HepG2 (cell line): ENCODE measurements around the gene PRMT2. TPM values are rescaled to one million over a fixed set of nuclear protein-coding genes. Genes with fewer than 3 reads are reported as not detected.

ENCODE experiments used
- NR2F2 ChIP-seq: IDR thresholded peaks from 2 replicates; pipeline ENCODE4 v1.6.1; 2012; ENCODE audit warnings: low read depth, inconsistent platforms, borderline replicate concordance
- SETDB1 ChIP-seq: sonication (generic); formaldehyde crosslinking; IDR thresholded peaks from 2 replicates; pipeline ENCODE4 v1.5.1; 2020; ENCODE audit warnings: missing genetic modification reagents, mild to moderate bottlenecking, borderline replicate concordance
- UBTF ChIP-seq: sonication (generic); formaldehyde crosslinking; IDR thresholded peaks from 2 replicates; pipeline ENCODE4 v1.4.0; 2020; ENCODE audit warnings: mild to moderate bottlenecking, missing genetic modification reagents
- ZFP41 ChIP-seq: sonication (generic); formaldehyde crosslinking; IDR thresholded peaks from 2 replicates; pipeline ENCODE4 v1.4.0; 2020; ENCODE audit warnings: mild to moderate bottlenecking, missing genetic modification reagents, borderline replicate concordance
- ZNF124 ChIP-seq: sonication (generic); formaldehyde crosslinking; IDR thresholded peaks from 2 replicates; pipeline ENCODE4 v1.4.0; 2020; ENCODE audit warnings: missing genetic modification reagents
- ZNF383 ChIP-seq: sonication (generic); formaldehyde crosslinking; IDR thresholded peaks from 2 replicates; pipeline ENCODE4 v1.4.0; 2020; ENCODE audit warnings: missing genetic modification reagents, mild to moderate bottlenecking, borderline replicate concordance
- ZSCAN12 ChIP-seq: sonication (generic); formaldehyde crosslinking; IDR thresholded peaks from 2 replicates; pipeline ENCODE4 v1.9.0; 2021; ENCODE audit warnings: mild to moderate bottlenecking, missing genetic modification reagents
- polyA plus RNA-seq, 8 experiments: library from polyadenylated mRNA; depleted of rRNA in 3 of 8; stranded (reverse) in 7 of 8; unstranded in 1 of 8; fragments of >200 nt; fragmentation: Illumina TruSeq in 4 of 8; extraction: Trizol in 4 of 8; gene quantifications; 2 replicates each; pipeline versions ENCODE4 v1.2.1 to v1.2.3, GENCODE V29; 2011 to 2016; ENCODE audit warnings: low read depth in 4 of 8, missing spikeins in 1 of 8, mixed read lengths in 1 of 8; ENCODE audit not compliant: insufficient read depth in 1 of 8
- total RNA-seq, 5 experiments: library from RNA; depleted of rRNA; stranded (reverse); fragments of >200 nt; fragmentation: Illumina TruSeq; extraction: Trizol; gene quantifications; 2 replicates each; pipeline ENCODE4 v1.2.3, GENCODE V29; 2016; ENCODE audit warnings: low read depth in 1 of 5
- TF ChIP-seq, protein P1 (sequence below): sonication (generic); formaldehyde crosslinking; IDR thresholded peaks from 2 replicates; pipeline ENCODE4 v1.4.0; 2020; ENCODE audit warnings: missing genetic modification reagents
- TF ChIP-seq, protein P2 (sequence below): sonication (generic); formaldehyde crosslinking; IDR thresholded peaks from 2 replicates; pipeline ENCODE4 v1.5.1; 2020; ENCODE audit warnings: missing genetic modification reagents, mild to moderate bottlenecking, borderline replicate concordance
- TF ChIP-seq, protein P3 (sequence below): sonication (generic); formaldehyde crosslinking; IDR thresholded peaks from 2 replicates; pipeline ENCODE4 v1.5.1; 2020; ENCODE audit warnings: missing genetic modification reagents, mild to moderate bottlenecking, borderline replicate concordance
- TF ChIP-seq, protein P4 (sequence below): sonication (generic); formaldehyde crosslinking; conservative IDR thresholded peaks from 2 replicates; pipeline ENCODE4 v1.4.0; 2020; ENCODE audit warnings: missing genetic modification reagents
- TF ChIP-seq, protein P5 (sequence below): IDR thresholded peaks from 2 replicates; pipeline ENCODE4 v1.6.1; 2016

The PRMT2 gene
- total and polyA plus RNA-seq, 2 of the 13 experiments (the other 11 are each of a cell fraction or from before 2014, with no cell fraction given): 54.4 to 78.8 TPM

GRCh38 chr21:46598581-46599572 is 36.6 kb upstream of the PRMT2 start (continued):
- TF ChIP-seq, protein P1, sequence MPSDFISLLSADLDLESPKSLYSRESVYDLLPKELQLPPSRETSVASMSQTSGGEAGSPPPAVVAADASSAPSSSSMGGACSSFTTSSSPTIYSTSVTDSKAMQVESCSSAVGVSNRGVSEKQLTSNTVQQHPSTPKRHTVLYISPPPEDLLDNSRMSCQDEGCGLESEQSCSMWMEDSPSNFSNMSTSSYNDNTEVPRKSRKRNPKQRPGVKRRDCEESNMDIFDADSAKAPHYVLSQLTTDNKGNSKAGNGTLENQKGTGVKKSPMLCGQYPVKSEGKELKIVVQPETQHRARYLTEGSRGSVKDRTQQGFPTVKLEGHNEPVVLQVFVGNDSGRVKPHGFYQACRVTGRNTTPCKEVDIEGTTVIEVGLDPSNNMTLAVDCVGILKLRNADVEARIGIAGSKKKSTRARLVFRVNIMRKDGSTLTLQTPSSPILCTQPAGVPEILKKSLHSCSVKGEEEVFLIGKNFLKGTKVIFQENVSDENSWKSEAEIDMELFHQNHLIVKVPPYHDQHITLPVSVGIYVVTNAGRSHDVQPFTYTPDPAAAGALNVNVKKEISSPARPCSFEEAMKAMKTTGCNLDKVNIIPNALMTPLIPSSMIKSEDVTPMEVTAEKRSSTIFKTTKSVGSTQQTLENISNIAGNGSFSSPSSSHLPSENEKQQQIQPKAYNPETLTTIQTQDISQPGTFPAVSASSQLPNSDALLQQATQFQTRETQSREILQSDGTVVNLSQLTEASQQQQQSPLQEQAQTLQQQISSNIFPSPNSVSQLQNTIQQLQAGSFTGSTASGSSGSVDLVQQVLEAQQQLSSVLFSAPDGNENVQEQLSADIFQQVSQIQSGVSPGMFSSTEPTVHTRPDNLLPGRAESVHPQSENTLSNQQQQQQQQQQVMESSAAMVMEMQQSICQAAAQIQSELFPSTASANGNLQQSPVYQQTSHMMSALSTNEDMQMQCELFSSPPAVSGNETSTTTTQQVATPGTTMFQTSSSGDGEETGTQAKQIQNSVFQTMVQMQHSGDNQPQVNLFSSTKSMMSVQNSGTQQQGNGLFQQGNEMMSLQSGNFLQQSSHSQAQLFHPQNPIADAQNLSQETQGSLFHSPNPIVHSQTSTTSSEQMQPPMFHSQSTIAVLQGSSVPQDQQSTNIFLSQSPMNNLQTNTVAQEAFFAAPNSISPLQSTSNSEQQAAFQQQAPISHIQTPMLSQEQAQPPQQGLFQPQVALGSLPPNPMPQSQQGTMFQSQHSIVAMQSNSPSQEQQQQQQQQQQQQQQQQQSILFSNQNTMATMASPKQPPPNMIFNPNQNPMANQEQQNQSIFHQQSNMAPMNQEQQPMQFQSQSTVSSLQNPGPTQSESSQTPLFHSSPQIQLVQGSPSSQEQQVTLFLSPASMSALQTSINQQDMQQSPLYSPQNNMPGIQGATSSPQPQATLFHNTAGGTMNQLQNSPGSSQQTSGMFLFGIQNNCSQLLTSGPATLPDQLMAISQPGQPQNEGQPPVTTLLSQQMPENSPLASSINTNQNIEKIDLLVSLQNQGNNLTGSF (CRISPR knock-in tag): no peak
- TF ChIP-seq SETDB1 (CRISPR knock-in tag): no peak
- no peak for TF ChIP-seq ZSCAN12
- TF ChIP-seq UBTF (CRISPR knock-in tag): no peak
- no peak for TF ChIP-seq ZFP41 (CRISPR knock-in tag)
- TF ChIP-seq, protein P2, sequence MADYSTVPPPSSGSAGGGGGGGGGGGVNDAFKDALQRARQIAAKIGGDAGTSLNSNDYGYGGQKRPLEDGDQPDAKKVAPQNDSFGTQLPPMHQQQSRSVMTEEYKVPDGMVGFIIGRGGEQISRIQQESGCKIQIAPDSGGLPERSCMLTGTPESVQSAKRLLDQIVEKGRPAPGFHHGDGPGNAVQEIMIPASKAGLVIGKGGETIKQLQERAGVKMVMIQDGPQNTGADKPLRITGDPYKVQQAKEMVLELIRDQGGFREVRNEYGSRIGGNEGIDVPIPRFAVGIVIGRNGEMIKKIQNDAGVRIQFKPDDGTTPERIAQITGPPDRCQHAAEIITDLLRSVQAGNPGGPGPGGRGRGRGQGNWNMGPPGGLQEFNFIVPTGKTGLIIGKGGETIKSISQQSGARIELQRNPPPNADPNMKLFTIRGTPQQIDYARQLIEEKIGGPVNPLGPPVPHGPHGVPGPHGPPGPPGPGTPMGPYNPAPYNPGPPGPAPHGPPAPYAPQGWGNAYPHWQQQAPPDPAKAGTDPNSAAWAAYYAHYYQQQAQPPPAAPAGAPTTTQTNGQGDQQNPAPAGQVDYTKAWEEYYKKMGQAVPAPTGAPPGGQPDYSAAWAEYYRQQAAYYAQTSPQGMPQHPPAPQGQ (CRISPR knock-in tag): no peak
- TF ChIP-seq, protein P3, sequence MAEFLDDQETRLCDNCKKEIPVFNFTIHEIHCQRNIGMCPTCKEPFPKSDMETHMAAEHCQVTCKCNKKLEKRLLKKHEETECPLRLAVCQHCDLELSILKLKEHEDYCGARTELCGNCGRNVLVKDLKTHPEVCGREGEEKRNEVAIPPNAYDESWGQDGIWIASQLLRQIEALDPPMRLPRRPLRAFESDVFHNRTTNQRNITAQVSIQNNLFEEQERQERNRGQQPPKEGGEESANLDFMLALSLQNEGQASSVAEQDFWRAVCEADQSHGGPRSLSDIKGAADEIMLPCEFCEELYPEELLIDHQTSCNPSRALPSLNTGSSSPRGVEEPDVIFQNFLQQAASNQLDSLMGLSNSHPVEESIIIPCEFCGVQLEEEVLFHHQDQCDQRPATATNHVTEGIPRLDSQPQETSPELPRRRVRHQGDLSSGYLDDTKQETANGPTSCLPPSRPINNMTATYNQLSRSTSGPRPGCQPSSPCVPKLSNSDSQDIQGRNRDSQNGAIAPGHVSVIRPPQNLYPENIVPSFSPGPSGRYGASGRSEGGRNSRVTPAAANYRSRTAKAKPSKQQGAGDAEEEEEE (CRISPR knock-in tag): no peak
- TF ChIP-seq, protein P4, sequence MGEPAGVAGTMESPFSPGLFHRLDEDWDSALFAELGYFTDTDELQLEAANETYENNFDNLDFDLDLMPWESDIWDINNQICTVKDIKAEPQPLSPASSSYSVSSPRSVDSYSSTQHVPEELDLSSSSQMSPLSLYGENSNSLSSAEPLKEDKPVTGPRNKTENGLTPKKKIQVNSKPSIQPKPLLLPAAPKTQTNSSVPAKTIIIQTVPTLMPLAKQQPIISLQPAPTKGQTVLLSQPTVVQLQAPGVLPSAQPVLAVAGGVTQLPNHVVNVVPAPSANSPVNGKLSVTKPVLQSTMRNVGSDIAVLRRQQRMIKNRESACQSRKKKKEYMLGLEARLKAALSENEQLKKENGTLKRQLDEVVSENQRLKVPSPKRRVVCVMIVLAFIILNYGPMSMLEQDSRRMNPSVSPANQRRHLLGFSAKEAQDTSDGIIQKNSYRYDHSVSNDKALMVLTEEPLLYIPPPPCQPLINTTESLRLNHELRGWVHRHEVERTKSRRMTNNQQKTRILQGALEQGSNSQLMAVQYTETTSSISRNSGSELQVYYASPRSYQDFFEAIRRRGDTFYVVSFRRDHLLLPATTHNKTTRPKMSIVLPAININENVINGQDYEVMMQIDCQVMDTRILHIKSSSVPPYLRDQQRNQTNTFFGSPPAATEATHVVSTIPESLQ (CRISPR knock-in tag): no peak
- no peak for TF ChIP-seq ZNF383 (CRISPR knock-in tag)
- no peak for TF ChIP-seq ZNF124 (CRISPR knock-in tag)
- no peak for TF ChIP-seq NR2F2
- TF ChIP-seq, protein P5, sequence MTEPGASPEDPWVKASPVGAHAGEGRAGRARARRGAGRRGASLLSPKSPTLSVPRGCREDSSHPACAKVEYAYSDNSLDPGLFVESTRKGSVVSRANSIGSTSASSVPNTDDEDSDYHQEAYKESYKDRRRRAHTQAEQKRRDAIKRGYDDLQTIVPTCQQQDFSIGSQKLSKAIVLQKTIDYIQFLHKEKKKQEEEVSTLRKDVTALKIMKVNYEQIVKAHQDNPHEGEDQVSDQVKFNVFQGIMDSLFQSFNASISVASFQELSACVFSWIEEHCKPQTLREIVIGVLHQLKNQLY (CRISPR knock-in tag): no peak
